Type B pancreatic cell (in vitro differentiated cells): ENCODE measurements around the gene MDN1. TPM values are rescaled to one million over a fixed set of nuclear protein-coding genes. Genes with fewer than 3 reads are reported as not detected.

Source experiments
- DNase-seq: peaks from one replicate; pipeline ENCODE4 v3.0.0; 2021; ENCODE audit warnings: mixed read lengths; ENCODE audit not compliant: unreplicated experiment; ENCODE audit errors: extremely low spot score
- H3K27ac Mint-ChIP-seq: 2 replicates; pipeline ENCODE4 v1.8.0; 2021; ENCODE audit warnings: mild to moderate bottlenecking, mixed read lengths
- H3K27me3 Mint-ChIP-seq: 2 replicates; pipeline ENCODE4 v1.8.0; 2021; ENCODE audit warnings: mixed read lengths
- H3K36me3 Mint-ChIP-seq: 2 replicates; pipeline ENCODE4 v1.8.0; 2021; ENCODE audit warnings: mixed read lengths
- H3K4me1 Mint-ChIP-seq: one replicate; pipeline ENCODE4 v1.8.0; 2021; ENCODE audit warnings: mixed read lengths; ENCODE audit not compliant: unreplicated experiment
- H3K4me3 Mint-ChIP-seq: 2 replicates; pipeline ENCODE4 v1.8.0; 2021; ENCODE audit warnings: mild to moderate bottlenecking, mixed read lengths
- H3K9me3 Mint-ChIP-seq: 2 replicates; pipeline ENCODE4 v1.8.0; 2021; ENCODE audit warnings: mixed read lengths
- total RNA-seq: library from RNA; stranded (reverse); gene quantifications from 2 replicates; pipeline ENCODE4 v1.2.1, GENCODE V29; 2021; ENCODE audit warnings: low replicate concordance
- TF ChIP-seq, protein P1 (sequence below): fragments of 200-600 bp; sonication (generic); conservative IDR thresholded peaks from 2 replicates; pipeline ENCODE4 v1.5.0; 2021; ENCODE audit warnings: antibody characterized with exemption, mild to moderate bottlenecking

MDN1 gene
- total RNA-seq, 1 donor from 2014 or later, result 43.1 TPM

- no peak overlapping the region for H3K4me3 Mint-ChIP-seq
- TF ChIP-seq, protein P1, sequence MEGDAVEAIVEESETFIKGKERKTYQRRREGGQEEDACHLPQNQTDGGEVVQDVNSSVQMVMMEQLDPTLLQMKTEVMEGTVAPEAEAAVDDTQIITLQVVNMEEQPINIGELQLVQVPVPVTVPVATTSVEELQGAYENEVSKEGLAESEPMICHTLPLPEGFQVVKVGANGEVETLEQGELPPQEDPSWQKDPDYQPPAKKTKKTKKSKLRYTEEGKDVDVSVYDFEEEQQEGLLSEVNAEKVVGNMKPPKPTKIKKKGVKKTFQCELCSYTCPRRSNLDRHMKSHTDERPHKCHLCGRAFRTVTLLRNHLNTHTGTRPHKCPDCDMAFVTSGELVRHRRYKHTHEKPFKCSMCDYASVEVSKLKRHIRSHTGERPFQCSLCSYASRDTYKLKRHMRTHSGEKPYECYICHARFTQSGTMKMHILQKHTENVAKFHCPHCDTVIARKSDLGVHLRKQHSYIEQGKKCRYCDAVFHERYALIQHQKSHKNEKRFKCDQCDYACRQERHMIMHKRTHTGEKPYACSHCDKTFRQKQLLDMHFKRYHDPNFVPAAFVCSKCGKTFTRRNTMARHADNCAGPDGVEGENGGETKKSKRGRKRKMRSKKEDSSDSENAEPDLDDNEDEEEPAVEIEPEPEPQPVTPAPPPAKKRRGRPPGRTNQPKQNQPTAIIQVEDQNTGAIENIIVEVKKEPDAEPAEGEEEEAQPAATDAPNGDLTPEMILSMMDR, result peak; percentile 64
- no peak overlapping the region for H3K27ac Mint-ChIP-seq
Measured at GRCh38 chr6:89792881-89793280, 26.7 kb downstream of the MDN1 start.

GRCh38 chr6:89790403-89790802, 29.2 kb downstream of the MDN1 start:
- H3K27me3 Mint-ChIP-seq, result no peaks in the 10 kb centered on the region
- H3K27ac Mint-ChIP-seq, result no peak overlapping the region
- peaks cover 21% of the 10 kb centered on the region for H3K36me3 Mint-ChIP-seq
- H3K4me1 Mint-ChIP-seq, result no peaks in the 10 kb centered on the region
- DNase-seq, result no peak
- H3K9me3 Mint-ChIP-seq, result no peaks in the 10 kb centered on the region
- H3K4me3 Mint-ChIP-seq, result no peak overlapping the region
- TF ChIP-seq, protein P1, result no peak

More at GRCh38 chr6:89792881-89793280, 26.7 kb downstream of the MDN1 start:
- no peaks in the 10 kb centered on the region for H3K4me1 Mint-ChIP-seq
- DNase-seq, result no peak
- H3K9me3 Mint-ChIP-seq, result no peaks in the 10 kb centered on the region
- no peaks in the 10 kb centered on the region for H3K27me3 Mint-ChIP-seq
- peaks cover 20% of the 10 kb centered on the region for H3K36me3 Mint-ChIP-seq

DNA sequence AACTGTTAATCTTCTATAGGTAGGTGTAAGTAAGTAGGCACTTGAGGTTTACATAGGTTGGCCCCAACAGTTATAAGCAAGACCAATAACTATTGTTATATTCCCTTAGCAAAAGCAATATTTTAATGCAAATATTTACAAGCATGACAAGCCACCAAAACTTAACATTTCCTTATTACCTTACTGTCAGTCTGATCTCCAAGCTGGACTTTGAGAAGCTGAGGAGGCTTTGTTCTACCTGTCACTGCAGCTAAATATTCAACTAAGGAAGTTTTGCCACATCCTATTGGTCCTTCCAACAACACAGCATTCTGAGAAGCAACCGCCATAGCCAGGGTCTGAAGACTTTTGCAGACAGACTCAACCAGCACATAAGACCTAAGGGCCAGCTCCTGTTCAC, 29.6 kb downstream of the MDN1 start:
- no peak overlapping the region for H3K27ac Mint-ChIP-seq
- no peaks in the 10 kb centered on the region for H3K4me1 Mint-ChIP-seq
- H3K36me3 Mint-ChIP-seq, result peaks cover 25% of the 10 kb centered on the region
- no peak overlapping the region for H3K4me3 Mint-ChIP-seq
- no peak for DNase-seq
- H3K9me3 Mint-ChIP-seq, result no peaks in the 10 kb centered on the region
- TF ChIP-seq, protein P1, result no peak
- H3K27me3 Mint-ChIP-seq, result no peaks in the 10 kb centered on the region

DNA sequence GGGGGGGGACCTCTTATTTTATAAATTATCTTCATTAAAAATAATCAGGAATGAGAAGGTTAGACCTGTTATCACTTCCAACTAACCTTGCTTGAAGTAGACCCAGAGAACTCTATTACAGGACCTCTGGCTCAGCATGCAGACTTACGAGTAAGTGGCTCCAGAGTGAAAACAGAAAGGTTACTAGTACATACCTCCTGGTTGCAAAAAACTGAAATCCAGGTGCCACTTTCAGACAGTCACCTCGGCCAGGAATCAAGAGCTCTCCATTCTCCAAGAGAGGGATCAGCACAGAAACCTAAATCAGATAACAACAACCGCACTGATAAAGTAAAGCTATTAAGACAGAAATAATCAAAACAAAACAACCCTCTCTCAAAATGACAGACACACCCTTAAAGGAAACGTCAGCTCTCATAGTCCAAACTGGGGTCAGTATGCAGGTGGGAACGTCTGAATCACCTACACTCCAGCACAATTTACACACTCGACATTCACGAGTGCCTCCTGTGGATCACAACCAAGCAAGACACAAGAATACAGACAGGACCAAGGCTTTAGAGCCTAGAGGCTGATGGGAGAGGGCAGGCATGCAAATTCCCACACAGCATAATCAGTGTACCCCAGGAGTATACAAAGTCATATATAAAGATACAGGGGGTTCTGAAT, 31.8 kb downstream of the MDN1 start:
- Mint-ChIP-seq H3K4me1 (no peaks in the 10 kb centered on the region), H3K36me3 (peaks cover 40% of the 10 kb centered on the region), H3K4me3 (no peak overlapping the region), H3K9me3 (no peaks in the 10 kb centered on the region), H3K27ac (no peak overlapping the region), H3K27me3 (no peaks in the 10 kb centered on the region)
- TF ChIP-seq, protein P1, result no peak
- DNase-seq, result no peak

DNA sequence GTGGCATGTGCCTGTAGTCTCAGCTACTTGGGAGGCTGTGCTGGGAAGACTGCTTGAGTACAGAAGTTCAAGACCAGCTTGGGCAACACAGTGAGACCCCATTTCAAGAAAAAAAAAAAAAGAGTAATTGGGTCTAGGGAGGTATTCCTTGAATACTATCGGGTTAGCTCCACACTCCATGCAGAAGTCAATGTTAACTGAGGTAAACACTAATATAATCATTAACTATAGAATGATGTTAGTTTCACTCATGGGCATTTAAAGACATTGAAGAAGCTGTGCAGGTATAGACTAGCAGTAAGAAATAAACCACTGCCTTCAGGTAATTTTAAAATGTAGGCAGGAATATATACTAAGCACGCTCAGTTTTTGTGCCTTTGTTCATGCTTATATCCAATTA, 32.6 kb downstream of the MDN1 start:
- no peak for DNase-seq
- no peaks in the 10 kb centered on the region for H3K4me1 Mint-ChIP-seq
- H3K36me3 Mint-ChIP-seq, result peaks cover 45% of the 10 kb centered on the region
- H3K9me3 Mint-ChIP-seq, result no peaks in the 10 kb centered on the region
- TF ChIP-seq, protein P1, result no peak
- no peak overlapping the region for H3K27ac Mint-ChIP-seq
- H3K27me3 Mint-ChIP-seq, result no peaks in the 10 kb centered on the region
- no peak overlapping the region for H3K4me3 Mint-ChIP-seq
